Neutrophil (primary cell): ENCODE measurements around the gene MAST4.

ENCODE experiments used
- H3K27ac ChIP-seq: fragments of 200-600 bp; sonication (generic); 2 replicates; pipeline ENCODE4 v1.5.1; 2016; ENCODE audit warnings: mild to moderate bottlenecking, moderate library complexity
- H3K27me3 ChIP-seq: fragments of 200-600 bp; sonication (generic); 2 replicates; pipeline ENCODE4 v1.6.0; 2016; ENCODE audit warnings: mild to moderate bottlenecking
- H3K36me3 ChIP-seq: fragments of 200-600 bp; sonication (generic); 2 replicates; pipeline ENCODE4 v1.5.1; 2017
- H3K4me1 ChIP-seq, 2 experiments: fragments of 200-600 bp in 1 of 2; sonication (generic) in 1 of 2; 1 replicate in 1 of 2; 2 replicates in 1 of 2; pipeline versions ENCODE4 v1.5.1 to v1.6.1; 2013 to 2016; ENCODE audit warnings: low read depth in 1 of 2, low read length in 1 of 2, mild to moderate bottlenecking in 1 of 2, moderate library complexity in 1 of 2; ENCODE audit not compliant: control insufficient read depth in 1 of 2, insufficient read depth in 1 of 2
- H3K4me3 ChIP-seq, 2 experiments: fragments of 200-600 bp in 1 of 2; sonication (generic) in 1 of 2; 1 replicate in 1 of 2; 2 replicates in 1 of 2; pipeline ENCODE4 v1.5.1; 2013 to 2016; ENCODE audit warnings: low read depth in 1 of 2, low read length in 1 of 2, mild to moderate bottlenecking in 1 of 2, moderate library complexity in 1 of 2
- H3K9me3 ChIP-seq: fragments of 200-600 bp; sonication (generic); 2 replicates; pipeline ENCODE4 v1.5.1; 2016
- TF ChIP-seq, protein P1 (sequence below): fragments of 200-600 bp; sonication (generic); IDR thresholded peaks from 2 replicates; pipeline ENCODE4 v1.5.1; 2016; ENCODE audit warnings: antibody characterized with exemption

The MAST4 gene

DNA sequence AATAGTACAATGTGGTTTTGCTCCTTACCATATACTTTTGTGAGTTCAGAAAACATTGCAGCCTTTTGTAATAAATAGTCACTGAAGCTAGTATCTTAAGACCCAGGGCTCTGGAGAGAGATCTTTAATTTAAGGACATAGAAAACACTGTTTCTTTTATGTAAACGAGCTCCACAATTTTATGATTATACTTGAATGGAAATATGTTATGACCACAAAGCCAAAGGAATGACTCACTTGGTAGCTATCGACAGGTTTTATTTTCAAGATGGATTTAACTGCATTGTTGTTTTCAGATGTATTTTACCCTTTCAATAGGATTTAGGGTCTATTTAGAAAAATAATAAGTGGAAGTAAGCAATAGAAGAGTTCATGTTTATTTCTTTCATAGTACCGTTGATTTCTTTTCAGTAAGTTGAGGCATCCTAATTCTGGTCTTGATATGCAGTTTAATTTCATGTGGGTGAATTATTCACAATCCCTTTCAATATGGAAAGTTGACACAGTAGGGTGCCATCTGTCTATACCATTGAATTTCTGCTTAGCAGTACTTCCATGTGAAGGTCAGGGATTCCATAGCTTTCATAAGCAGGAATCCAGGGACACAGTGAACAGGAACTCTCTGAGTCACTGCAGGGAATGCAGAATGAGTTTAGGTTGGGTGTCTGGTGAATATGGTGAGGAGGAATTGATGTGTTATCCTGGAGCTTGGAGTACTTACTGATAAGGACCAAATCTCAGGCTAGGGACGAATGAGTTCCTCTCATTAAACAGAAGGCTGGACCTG is 442.8 kb downstream of the MAST4 start:
- no peaks in the 10 kb centered on the region for H3K36me3 ChIP-seq
- H3K4me3 ChIP-seq = no peak overlapping the region
- peaks cover 0 to 15% of the 10 kb centered on the region in 2 experiments for H3K4me1 ChIP-seq
- H3K27me3 ChIP-seq = no peaks in the 10 kb centered on the region
- no peak overlapping the region for H3K27ac ChIP-seq
- TF ChIP-seq, protein P1, sequence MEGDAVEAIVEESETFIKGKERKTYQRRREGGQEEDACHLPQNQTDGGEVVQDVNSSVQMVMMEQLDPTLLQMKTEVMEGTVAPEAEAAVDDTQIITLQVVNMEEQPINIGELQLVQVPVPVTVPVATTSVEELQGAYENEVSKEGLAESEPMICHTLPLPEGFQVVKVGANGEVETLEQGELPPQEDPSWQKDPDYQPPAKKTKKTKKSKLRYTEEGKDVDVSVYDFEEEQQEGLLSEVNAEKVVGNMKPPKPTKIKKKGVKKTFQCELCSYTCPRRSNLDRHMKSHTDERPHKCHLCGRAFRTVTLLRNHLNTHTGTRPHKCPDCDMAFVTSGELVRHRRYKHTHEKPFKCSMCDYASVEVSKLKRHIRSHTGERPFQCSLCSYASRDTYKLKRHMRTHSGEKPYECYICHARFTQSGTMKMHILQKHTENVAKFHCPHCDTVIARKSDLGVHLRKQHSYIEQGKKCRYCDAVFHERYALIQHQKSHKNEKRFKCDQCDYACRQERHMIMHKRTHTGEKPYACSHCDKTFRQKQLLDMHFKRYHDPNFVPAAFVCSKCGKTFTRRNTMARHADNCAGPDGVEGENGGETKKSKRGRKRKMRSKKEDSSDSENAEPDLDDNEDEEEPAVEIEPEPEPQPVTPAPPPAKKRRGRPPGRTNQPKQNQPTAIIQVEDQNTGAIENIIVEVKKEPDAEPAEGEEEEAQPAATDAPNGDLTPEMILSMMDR = no peak
- no peaks in the 10 kb centered on the region for H3K9me3 ChIP-seq

- peaks cover 0 to 8% of the 10 kb centered on the region in 2 experiments for H3K4me1 ChIP-seq
- H3K27ac ChIP-seq = no peak overlapping the region
- TF ChIP-seq, protein P1 = no peak
- H3K4me3 ChIP-seq = no peak overlapping the region
- no peaks in the 10 kb centered on the region for H3K27me3 ChIP-seq
- H3K9me3 ChIP-seq = no peaks in the 10 kb centered on the region
- no peaks in the 10 kb centered on the region for H3K36me3 ChIP-seq
These were observed 446.2 kb downstream of the MAST4 start for GRCh38 chr5:67042176-67043003.

GRCh38 chr5:67043796-67044511 is 447.8 kb downstream of the MAST4 start:
- TF ChIP-seq, protein P1 = no peak
- Histone ChIP-seq H3K4me1 (peaks cover 0 to 8% of the 10 kb centered on the region in 2 experiments), H3K9me3 (no peaks in the 10 kb centered on the region), H3K36me3 (no peaks in the 10 kb centered on the region), H3K27ac (no peak overlapping the region), H3K4me3 (no peak overlapping the region), H3K27me3 (no peaks in the 10 kb centered on the region)

DNA sequence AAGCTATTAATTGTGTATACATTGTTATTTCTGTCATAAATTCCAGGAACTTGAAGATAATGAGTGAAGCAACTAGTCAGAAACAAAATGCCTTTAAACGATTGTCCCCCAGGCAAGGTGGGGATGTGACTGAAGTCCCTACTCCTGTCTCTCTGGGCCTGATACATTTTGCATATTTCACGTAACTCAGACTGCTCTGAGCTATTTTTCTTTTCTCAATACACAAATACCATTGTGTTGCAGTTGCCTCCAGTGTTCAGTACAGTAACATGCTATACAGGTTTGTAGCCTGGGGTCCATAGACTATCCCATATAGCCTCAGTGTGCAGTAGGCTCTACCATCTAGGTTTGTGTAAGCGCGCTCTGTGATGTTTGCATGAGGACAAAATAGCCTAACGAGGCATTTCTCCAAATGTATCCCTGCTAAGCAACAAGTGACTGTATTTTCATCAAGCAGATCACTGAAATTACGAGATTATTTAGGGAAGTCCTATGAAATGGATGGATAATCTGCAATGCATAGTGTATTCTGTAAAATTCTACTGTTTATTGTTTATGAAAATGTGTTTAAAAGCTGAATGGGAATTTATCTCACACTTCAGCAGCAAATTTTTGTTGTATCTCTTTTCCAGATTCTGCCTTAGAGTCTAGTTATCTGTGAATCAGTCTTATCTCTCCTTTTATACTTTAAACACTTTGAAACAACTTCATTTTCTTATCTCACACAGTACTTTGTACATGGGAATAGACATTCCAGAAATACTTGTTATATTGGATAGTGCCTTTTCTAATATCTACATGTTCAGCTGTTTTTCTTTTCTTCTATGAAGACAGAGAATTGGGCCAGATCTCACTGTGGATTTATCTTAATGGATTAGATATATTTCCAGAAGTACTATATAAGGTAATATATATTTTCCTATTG is 449.9 kb downstream of the MAST4 start:
- Histone ChIP-seq H3K4me1 (peaks cover 0 to 8% of the 10 kb centered on the region in 2 experiments), H3K4me3 (no peak overlapping the region), H3K36me3 (no peaks in the 10 kb centered on the region), H3K9me3 (no peaks in the 10 kb centered on the region), H3K27me3 (no peaks in the 10 kb centered on the region), H3K27ac (no peak overlapping the region)
- TF ChIP-seq, protein P1 = no peak

- Histone ChIP-seq H3K27ac (no peak overlapping the region), H3K27me3 (no peaks in the 10 kb centered on the region), H3K9me3 (no peaks in the 10 kb centered on the region), H3K4me3 (no peak overlapping the region), H3K36me3 (no peaks in the 10 kb centered on the region), H3K4me1 (peaks cover 0 to 7% of the 10 kb centered on the region in 2 experiments)
- TF ChIP-seq, protein P1 = no peak
These were observed 451.0 kb downstream of the MAST4 start for GRCh38 chr5:67047160-67047559.
